Activated CD8-positive, alpha-beta memory T cell treated with anti-CD3 and anti-CD28 coated beads, Interleukin-2, amount 10 ng/mL, durations not matched to agents 7 days and 5 days (primary cell): ENCODE data around the gene FARP1. TPM values are rescaled to one million over a fixed set of nuclear protein-coding genes. Genes with fewer than 3 reads are reported as not detected.
"Not testable (repeated sequence)": the region's sequence is repeated elsewhere in the genome, so short reads cannot be mapped to it uniquely, and the experiment has no call there.

Experiments used
- ATAC-seq: fragments of 150-1000 bp; cut with Tn5 transposase; one replicate; pipeline ENCODE4 v1.10.0; 2021; ENCODE audit warnings: moderate library complexity
- CTCF ChIA-PET: fragments of 350-600 bp; sonication (Branson Sonifier 250); formaldehyde crosslinking; loops from one replicate; lab custom pipeline; 2021; ENCODE audit warnings: antibody characterized with exemption; lab: Charles Lee
- DNase-seq: peaks from one replicate; pipeline ENCODE4 v3.0.0-alpha.2; 2020
- H3K27ac Mint-ChIP-seq: one replicate; pipeline ENCODE4 v1.8.0; 2021; ENCODE audit warnings: mild to moderate bottlenecking, mixed read lengths
- H3K27me3 Mint-ChIP-seq: one replicate; pipeline ENCODE4 v1.8.0; 2021; ENCODE audit warnings: mixed read lengths
- H3K36me3 Mint-ChIP-seq: one replicate; pipeline ENCODE4 v1.8.0; 2021; ENCODE audit warnings: mild to moderate bottlenecking, mixed read lengths
- H3K4me1 Mint-ChIP-seq: one replicate; pipeline ENCODE4 v1.8.0; 2021; ENCODE audit warnings: mixed read lengths
- H3K4me3 Mint-ChIP-seq: one replicate; pipeline ENCODE4 v1.8.0; 2021; ENCODE audit warnings: mild to moderate bottlenecking, moderate library complexity, mixed read lengths
- H3K9me3 Mint-ChIP-seq: one replicate; pipeline ENCODE4 v1.8.0; 2022; ENCODE audit warnings: low read depth, mixed read lengths
- total RNA-seq, 2 experiments: library from RNA; stranded (reverse); gene quantifications; one replicate each; pipeline ENCODE4 v1.2.3, GENCODE V29; 2021

The FARP1 gene
- total RNA-seq, 2 experiments from 2014 or later = 0.44 to 0.87 TPM

DNA sequence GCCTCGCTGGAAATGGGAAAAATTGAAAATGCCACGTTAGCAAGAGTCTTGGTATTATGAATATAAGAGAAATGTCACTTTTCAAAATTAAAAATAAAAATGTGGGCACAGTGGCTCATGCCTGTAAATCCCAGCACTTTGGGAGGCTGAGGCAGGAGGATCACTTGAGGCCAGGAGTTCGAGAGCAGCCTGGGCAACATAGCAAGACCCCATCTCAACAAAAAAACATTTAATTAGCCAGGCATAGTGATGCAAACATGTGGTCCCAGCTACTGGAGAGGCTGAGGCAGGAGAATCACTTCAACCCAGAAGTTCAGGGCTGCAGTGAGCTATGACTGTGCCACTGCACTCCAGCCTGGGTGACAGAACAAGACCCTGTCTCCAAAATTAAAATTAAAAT, 270.4 kb downstream of the FARP1 start:
- H3K36me3 Mint-ChIP-seq, H3K9me3 Mint-ChIP-seq, H3K27ac Mint-ChIP-seq, CTCF ChIA-PET, ATAC-seq, H3K4me3 Mint-ChIP-seq, DNase-seq, H3K4me1 Mint-ChIP-seq: not testable (repeated sequence)
- H3K27me3 Mint-ChIP-seq = peaks cover 29% of the 10 kb centered on the region

DNA sequence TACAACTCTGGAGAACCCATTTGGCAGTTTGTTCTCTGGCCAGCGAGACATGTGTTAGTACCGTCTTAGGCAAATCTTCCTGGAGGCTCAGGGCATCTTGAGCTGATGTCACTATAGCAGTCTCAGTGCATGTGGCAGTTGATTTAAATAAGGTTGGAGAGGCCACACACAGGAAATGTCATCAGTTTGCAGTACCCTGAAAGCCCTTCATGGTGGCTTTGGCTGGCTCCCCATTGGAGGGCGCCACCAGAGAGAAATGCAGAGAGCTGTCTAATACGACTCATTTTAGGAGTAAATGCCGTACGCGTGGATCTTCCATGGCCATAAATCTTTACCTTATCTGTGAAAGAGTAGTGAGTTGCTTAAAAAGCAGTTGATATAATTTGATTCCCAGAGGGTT, 270.9 kb downstream of the FARP1 start:
- Mint-ChIP-seq H3K36me3 (no peaks in the 10 kb centered on the region), H3K27ac (no peak overlapping the region), H3K9me3 (no peaks in the 10 kb centered on the region), H3K4me1 (peaks cover 3% of the 10 kb centered on the region), H3K27me3 (peaks cover 29% of the 10 kb centered on the region), H3K4me3 (no peak overlapping the region)
- ATAC-seq (no peak), DNase-seq (no peak)
- CTCF ChIA-PET = no interaction called here

DNA sequence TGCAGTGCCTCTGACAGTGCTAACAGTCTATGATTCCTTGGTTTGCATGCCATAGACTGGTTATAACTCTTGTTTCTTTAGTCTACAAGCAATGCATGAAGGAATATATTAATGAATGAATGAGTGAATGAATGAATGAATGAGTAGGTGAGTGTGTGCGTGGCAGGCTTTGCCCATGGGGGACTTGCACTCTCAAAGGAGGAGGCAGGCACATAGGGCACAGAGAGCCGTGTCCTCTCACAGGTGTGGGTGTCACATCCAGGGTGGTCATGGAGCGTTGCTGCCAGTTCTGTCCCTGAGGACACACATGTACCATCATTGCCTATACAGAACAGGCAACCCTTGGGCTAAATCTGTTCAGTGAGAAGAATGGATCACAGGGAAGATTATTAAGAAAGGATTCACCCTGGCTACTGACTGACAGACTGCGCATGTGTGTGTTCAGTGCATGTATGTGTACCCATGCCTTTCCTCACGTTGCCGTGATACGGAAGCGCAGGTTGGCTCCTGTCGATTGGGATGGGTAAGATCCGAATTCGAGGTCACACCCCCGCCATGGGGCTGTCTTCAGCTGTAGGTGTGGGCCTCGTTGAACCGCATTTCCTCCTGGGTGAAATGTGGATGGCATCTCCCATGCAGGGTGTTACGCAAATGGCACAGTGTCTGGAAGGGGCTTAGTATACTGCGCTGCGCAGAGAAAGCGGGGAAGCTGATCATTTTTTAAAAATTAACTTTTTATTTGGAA, 272.6 kb downstream of the FARP1 start:
- Mint-ChIP-seq H3K4me1 (peaks cover 3% of the 10 kb centered on the region), H3K27me3 (peaks cover 32% of the 10 kb centered on the region), H3K36me3 (no peaks in the 10 kb centered on the region), H3K4me3 (no peak overlapping the region), H3K9me3 (no peaks in the 10 kb centered on the region), H3K27ac (no peak overlapping the region)
- CTCF ChIA-PET = no interaction called here
- no peak for DNase-seq
- ATAC-seq = no peak

DNA sequence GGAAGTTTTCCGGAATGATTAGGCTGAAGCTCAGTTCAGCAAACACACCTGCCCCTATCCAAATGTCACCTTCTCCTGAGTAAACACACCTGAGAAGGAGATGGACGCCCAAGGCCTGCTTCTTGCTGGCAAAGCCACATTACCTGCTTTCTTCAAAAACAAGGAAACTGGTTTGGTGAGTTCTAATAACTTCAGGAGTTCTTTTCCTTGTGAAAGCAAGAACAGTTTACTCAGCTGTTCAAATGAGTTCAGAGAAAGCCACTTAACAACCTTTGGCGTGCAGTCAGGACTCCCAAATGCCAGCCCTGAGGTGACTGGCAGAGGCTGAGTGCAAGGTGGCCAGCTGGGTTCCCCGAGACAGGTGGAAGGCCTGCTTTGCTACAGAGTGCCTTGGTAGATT, 273.5 kb downstream of the FARP1 start:
- Mint-ChIP-seq H3K36me3 (no peaks in the 10 kb centered on the region), H3K27ac (no peak overlapping the region), H3K4me3 (no peak overlapping the region), H3K9me3 (no peaks in the 10 kb centered on the region), H3K4me1 (peaks cover 3% of the 10 kb centered on the region), H3K27me3 (peaks cover 26% of the 10 kb centered on the region)
- no peak for ATAC-seq
- no peak for DNase-seq
- CTCF ChIA-PET = no interaction called here

DNA sequence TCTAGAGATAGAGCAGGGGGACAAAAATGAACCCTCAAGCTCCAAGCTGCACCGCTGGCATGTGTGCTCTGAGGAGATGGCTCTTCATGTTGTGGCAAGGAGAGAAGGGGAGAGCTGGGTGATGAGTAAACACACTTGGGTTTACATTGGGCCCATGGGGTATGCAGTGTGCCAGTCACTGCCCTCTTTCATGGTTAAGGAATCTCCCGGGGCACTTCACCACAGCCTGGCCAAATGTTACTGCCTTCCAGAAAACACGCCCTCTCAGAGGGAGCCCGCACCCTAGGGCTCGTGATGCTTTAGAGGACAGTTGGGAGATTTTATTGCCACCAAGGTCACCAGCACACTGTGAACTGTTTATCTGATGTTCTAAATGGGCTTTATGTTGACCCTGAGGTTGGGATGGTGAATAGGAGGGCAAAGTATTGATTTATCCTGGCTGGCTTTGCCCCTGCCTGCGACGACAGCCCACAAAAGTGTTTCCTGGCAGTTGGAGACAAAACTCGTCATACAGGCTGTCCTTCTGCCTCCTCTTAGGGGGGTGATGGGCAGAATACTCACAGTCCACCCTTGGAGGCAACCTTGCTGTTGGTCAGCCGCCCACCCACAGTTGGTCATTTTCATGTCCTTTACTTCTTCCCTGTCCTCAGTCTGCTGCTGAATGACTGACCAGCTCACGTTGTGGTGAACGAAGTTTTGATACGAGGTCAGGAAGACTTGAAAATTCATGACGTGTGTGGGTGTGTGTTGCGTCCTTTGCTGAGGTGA, 277.1 kb downstream of the FARP1 start:
- no peaks in the 10 kb centered on the region for H3K9me3 Mint-ChIP-seq
- ATAC-seq = no peak
- no peak for DNase-seq
- H3K36me3 Mint-ChIP-seq = no peaks in the 10 kb centered on the region
- CTCF ChIA-PET = no interaction called here
- H3K27ac Mint-ChIP-seq = no peak overlapping the region
- no peaks in the 10 kb centered on the region for H3K4me1 Mint-ChIP-seq
- no peak overlapping the region for H3K4me3 Mint-ChIP-seq
- H3K27me3 Mint-ChIP-seq = peaks cover 14% of the 10 kb centered on the region

DNA sequence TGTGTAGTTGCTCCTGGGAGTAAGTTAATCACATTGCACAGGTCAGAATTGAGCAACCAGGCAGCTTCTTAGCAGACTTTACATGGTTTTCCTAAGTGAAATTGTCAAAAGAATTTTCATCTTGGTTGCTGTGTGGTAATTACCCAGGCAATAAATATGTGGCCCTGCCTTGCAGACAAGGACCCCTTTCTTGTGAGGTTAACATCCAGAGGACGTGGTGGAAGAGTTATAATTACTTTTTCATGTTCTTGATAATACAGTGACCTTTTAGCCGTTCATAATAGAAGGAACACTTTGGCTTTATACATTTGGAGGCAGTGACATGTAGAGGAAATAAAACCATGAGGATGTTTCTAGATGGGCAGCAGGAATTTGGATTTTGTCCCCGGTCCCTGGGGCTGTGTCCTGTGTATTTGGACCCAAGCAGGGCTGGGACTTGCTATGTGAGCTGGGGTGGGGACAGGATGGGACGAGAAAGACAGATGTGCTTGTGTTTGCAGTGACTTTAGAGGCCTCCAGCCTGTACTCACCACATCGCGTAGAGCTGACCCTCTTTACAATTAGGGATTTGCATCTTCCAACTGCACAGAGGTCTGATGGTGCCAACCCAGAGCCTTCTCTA, 277.8 kb downstream of the FARP1 start:
- H3K27me3 Mint-ChIP-seq = peaks cover 12% of the 10 kb centered on the region
- H3K27ac Mint-ChIP-seq = no peak overlapping the region
- CTCF ChIA-PET = no interaction called here
- no peaks in the 10 kb centered on the region for H3K4me1 Mint-ChIP-seq
- no peak for DNase-seq
- H3K9me3 Mint-ChIP-seq = no peaks in the 10 kb centered on the region
- no peaks in the 10 kb centered on the region for H3K36me3 Mint-ChIP-seq
- ATAC-seq = no peak
- no peak overlapping the region for H3K4me3 Mint-ChIP-seq

DNA sequence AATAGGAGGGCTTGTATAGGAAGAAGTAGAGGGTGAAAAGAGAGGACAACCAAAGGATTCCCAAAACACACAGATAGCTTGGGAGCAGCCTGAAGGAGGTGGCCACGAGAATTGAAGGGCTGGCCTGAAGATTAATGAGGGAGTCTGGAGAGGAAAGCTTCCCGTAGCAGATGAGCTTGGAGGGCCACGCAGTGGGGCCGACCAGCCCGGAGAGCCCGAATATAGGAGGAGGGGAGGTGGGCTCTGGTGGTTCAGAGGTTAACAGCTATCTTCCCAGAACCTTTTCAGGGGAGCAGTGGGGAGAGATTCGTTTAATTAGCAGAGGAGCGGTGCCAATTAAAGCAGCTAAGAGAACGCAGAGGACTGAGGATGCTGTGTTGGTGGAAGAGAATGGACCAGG, 279.2 kb downstream of the FARP1 start:
- H3K4me3 Mint-ChIP-seq = no peak overlapping the region
- DNase-seq = no peak
- H3K9me3 Mint-ChIP-seq = no peaks in the 10 kb centered on the region
- CTCF ChIA-PET = no interaction called here
- no peaks in the 10 kb centered on the region for H3K36me3 Mint-ChIP-seq
- H3K27ac Mint-ChIP-seq = no peak overlapping the region
- peaks cover 16% of the 10 kb centered on the region for H3K27me3 Mint-ChIP-seq
- no peaks in the 10 kb centered on the region for H3K4me1 Mint-ChIP-seq
- ATAC-seq = no peak

DNA sequence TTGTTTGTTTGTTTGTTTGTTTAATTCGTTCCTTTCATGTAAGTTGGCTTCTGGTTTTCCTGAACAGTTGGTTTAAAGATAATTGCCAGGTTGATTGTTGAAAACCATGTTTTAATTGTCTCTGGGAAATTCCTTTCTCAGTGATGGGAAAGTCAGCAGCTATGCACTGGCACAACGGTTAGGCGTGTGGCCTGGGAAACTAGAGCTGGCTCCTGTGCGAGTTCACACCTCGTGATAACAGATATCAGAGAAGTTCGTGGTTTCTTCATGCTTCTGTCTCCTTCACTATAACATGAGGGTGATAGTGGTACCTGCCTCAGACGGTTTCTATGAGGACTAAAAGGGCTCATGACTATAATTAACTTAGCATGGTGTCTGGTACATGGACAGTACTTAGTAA, 280.5 kb downstream of the FARP1 start:
- no peak for DNase-seq
- ATAC-seq = no peak
- H3K36me3 Mint-ChIP-seq = no peaks in the 10 kb centered on the region
- no peaks in the 10 kb centered on the region for H3K4me1 Mint-ChIP-seq
- no peak overlapping the region for H3K4me3 Mint-ChIP-seq
- H3K27me3 Mint-ChIP-seq = peaks cover 12% of the 10 kb centered on the region
- CTCF ChIA-PET = interaction anchor here (1.0 kb wide), 1 partner anchor 22 kb away, joined by 3 read pairs; no protein-coding TSS in a partner anchor
- H3K27ac Mint-ChIP-seq = no peak overlapping the region
- H3K9me3 Mint-ChIP-seq = no peaks in the 10 kb centered on the region

DNA sequence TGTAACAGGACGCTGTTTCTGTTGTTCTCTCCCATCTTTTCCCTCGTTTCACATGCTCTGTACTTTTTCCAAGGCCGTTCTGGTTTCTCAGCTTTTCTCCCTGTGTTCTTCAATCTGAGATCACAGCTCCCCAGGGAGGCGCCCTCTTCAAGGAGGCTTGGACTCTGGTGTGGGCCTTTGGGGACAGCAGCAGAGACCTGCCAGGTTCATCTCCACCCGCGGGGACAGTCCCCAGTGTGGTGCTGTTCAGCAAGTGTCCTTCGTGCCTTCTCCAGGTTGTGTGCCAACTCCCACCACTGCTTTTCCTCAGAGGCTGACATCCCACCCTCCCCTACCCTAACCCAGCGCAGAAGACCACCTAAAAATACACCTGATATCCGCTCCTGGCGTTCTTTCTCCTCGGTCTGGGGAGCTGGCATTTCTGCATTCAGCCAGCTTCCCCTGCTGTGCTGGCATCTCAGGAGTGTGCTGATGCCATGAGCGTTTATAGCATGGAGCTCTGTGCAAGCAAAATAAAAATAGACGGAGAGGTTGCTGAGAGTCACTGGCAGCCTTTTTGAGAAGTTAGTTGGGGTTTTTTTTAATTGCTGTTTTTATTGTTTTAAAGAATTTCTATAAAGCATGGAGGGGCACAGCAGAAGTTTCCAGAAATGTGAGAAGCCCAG, 284.6 kb downstream of the FARP1 start:
- DNase-seq (no peak), ATAC-seq (no peak)
- Mint-ChIP-seq H3K27me3 (peaks cover 18% of the 10 kb centered on the region), H3K27ac (no peak overlapping the region), H3K4me3 (no peak overlapping the region), H3K36me3 (no peaks in the 10 kb centered on the region), H3K4me1 (no peaks in the 10 kb centered on the region), H3K9me3 (no peaks in the 10 kb centered on the region)
- CTCF ChIA-PET = no interaction called here

DNA sequence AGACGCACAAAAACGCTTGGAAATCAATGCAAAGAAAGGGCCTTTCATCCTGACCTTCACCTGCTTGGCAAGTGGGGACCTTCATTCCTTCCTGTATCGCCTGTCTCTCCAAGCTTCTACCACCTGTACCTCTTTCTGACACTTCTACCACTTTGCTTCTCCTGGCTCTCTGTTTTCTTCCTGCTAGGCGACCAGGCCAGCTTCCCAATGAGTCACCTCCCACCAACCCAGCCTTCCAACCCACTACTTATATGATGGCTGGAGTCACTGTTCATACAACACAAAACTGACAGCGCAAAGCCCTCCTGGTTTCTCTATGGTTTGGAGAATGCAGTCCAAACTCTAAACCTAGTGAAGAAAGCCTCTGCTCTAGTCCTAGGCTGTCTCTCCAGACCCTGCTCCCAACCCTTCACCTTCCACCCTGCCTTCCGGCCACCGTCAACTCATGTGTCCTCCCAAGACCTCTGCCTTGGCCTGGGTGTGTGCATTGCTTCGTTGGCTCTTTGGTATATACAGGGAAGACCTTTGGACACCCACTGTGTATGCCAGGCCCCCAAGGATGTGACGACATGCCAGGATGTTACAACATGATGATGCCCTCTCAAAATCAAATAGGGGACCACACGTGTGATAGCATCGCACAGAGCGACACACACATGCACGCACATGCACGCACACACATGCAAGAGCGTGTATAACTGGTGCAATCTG, 285.5 kb downstream of the FARP1 start:
- H3K4me1 Mint-ChIP-seq = no peaks in the 10 kb centered on the region
- CTCF ChIA-PET = no interaction called here
- no peak for ATAC-seq

DNA sequence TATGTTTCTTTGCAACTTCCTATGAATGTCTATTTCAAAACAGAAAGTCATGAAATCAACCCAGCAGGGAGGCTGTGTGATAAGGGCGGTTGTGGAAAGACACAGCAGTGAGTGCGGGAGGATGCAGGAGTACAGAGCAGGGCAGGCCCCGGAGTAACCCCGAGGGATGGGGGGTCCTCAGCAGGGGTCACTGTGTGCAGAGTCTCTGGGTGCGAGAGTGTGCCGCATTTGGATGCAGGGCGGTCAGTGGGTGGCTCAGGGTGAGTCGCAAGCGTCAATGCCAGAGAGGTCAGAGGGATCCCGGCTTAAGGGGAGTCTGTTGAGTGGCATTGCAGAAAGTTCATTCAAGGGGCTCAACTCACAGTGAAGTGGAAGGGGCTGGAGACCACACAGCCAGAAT, 286.2 kb downstream of the FARP1 start:
- CTCF ChIA-PET = no interaction called here
- no peak overlapping the region for H3K27ac Mint-ChIP-seq
- H3K4me3 Mint-ChIP-seq = no peak overlapping the region
- ATAC-seq (no peak), DNase-seq (no peak)
- no peaks in the 10 kb centered on the region for H3K9me3 Mint-ChIP-seq
- H3K27me3 Mint-ChIP-seq = peaks cover 14% of the 10 kb centered on the region
- no peaks in the 10 kb centered on the region for H3K36me3 Mint-ChIP-seq
- no peaks in the 10 kb centered on the region for H3K4me1 Mint-ChIP-seq

More for the DNA sequence above, 285.5 kb downstream of the FARP1 start:
- H3K27ac Mint-ChIP-seq = no peak overlapping the region
- H3K4me3 Mint-ChIP-seq = no peak overlapping the region
- no peaks in the 10 kb centered on the region for H3K36me3 Mint-ChIP-seq
- H3K27me3 Mint-ChIP-seq = peaks cover 14% of the 10 kb centered on the region
- no peaks in the 10 kb centered on the region for H3K9me3 Mint-ChIP-seq
- DNase-seq = no peak

DNA sequence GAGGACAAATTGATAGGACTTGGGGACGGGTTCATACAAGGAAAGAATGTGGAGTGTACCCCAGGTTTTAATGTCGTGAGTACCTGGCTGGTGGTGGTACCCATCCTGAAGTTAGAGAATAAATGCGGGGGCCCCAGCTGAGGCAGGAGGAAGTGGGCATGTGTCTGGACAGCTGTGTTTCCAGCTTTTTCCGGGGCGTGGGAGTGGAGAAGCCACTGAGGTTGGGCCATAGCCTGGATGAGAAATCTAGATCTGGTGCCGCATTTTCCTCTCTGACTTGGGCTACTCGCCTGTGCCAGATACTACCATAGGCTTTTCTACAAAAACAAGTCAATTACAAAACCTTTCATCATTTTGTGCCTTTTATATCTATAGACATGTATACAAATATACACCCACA, 286.6 kb downstream of the FARP1 start:
- no peak overlapping the region for H3K4me3 Mint-ChIP-seq
- H3K9me3 Mint-ChIP-seq = no peaks in the 10 kb centered on the region
- CTCF ChIA-PET = no interaction called here
- DNase-seq = no peak
- H3K4me1 Mint-ChIP-seq = no peaks in the 10 kb centered on the region
- H3K27ac Mint-ChIP-seq = no peak overlapping the region
- H3K36me3 Mint-ChIP-seq = no peaks in the 10 kb centered on the region
- ATAC-seq = no peak
- peaks cover 14% of the 10 kb centered on the region for H3K27me3 Mint-ChIP-seq
